ENCODE measurements around the gene SYVN1. TPM values are rescaled to one million over a fixed set of nuclear protein-coding genes. Genes with fewer than 3 reads are reported as not detected.

The SYVN1 gene
- total RNA-seq, 2 donors from 2014 or later: 30.4 to 39.5 TPM

GRCh38 chr11:65110354-65110861 is 23.9 kb downstream of the SYVN1 start:
- Histone ChIP-seq H3K9me3 (ENCODE audit: control insufficient read depth, low read length) (no peaks in the 10 kb centered on the region), H3K27me3 (ENCODE audit: control insufficient read depth, insufficient read depth, low read length, poor library complexity, severe bottlenecking) (no peaks in the 10 kb centered on the region), H3K4me1 (ENCODE audit: control insufficient read depth, insufficient read depth, low read length) (peaks cover 3% of the 10 kb centered on the region), H3K36me3 (ENCODE audit: control insufficient read depth, insufficient read depth, low read length) (peaks cover 23% of the 10 kb centered on the region), H3K27ac (ENCODE audit: low read depth, low read length) (no peak overlapping the region), H3K4me3 (ENCODE audit: low read length) (no peak overlapping the region), H3K9ac (ENCODE audit: extremely low read depth, low read length, poor library complexity, severe bottlenecking) (no peak overlapping the region)
- WGBS, 2 experiments (ENCODE audit: insufficient coverage in 1 of 2, insufficient read length in 1 of 2): 29 to 41% methylated on average over 9 to 18 of the region's 18 CpGs
- peak; percentile 98 for DNase-seq
- Mint-ChIP-seq H3K27ac (no peak overlapping the region), H3K9me3 (no peaks in the 10 kb centered on the region), H3K27me3 (ENCODE audit: insufficient read depth) (no peaks in the 10 kb centered on the region), H3K36me3 (ENCODE audit: low read depth) (peaks cover 8% of the 10 kb centered on the region), H3K4me1 (peaks cover 9% of the 10 kb centered on the region), H3K4me3 (no peak overlapping the region)
- TF ChIP-seq, protein P1, sequence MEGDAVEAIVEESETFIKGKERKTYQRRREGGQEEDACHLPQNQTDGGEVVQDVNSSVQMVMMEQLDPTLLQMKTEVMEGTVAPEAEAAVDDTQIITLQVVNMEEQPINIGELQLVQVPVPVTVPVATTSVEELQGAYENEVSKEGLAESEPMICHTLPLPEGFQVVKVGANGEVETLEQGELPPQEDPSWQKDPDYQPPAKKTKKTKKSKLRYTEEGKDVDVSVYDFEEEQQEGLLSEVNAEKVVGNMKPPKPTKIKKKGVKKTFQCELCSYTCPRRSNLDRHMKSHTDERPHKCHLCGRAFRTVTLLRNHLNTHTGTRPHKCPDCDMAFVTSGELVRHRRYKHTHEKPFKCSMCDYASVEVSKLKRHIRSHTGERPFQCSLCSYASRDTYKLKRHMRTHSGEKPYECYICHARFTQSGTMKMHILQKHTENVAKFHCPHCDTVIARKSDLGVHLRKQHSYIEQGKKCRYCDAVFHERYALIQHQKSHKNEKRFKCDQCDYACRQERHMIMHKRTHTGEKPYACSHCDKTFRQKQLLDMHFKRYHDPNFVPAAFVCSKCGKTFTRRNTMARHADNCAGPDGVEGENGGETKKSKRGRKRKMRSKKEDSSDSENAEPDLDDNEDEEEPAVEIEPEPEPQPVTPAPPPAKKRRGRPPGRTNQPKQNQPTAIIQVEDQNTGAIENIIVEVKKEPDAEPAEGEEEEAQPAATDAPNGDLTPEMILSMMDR (conservative IDR thresholded peaks at IDR 0.05): peak; percentile 95

DNA sequence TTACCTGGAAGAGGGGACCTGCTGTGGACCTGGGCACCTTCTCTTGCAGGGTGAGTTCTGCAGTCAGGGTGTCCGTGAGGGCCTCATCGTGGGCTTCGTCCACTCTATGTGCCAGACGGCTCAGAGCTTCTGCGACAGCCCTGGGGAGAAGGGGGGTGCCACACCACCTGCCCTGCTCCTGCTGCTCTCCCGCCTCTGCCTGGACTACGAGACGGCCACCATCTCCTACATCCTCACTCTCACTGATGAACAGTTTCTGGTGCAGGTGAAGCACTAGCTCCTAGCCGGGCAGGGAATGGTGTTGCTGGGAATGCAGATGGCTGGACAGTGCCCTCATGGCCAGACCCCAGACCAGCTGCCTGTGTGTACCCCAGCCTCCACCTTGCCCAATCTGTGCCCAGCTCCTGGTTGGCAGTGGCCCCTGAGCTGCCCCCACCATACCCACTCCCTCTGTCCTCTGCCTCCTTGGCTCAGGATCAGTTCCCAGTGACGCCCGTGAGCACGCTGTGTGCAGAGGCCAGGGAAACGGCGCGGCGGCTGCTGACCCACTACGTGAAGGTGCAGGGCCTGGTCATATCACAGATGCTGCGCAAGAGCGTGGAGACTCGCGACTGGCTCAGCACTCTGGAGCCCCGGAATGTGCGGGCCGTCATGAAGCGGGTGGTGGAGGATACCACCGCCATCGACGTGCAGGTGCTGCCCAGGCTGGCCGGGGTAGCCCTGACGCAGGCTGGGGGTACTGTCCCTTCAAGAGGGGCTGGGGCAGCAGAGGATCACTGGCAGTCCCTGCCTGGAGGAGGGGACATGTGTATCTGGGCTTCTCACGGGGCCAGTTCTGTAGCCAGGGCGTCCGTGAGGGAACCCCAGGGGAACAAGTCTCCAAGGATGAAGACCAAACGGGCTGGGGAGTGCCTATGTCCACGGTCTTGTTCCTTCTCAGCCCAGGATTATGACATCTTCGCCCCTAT is 24.8 kb downstream of the SYVN1 start:
- TF ChIP-seq, protein P1 (conservative IDR thresholded peaks at IDR 0.05): no peak
- Mint-ChIP-seq H3K27ac (no peak overlapping the region), H3K9me3 (no peaks in the 10 kb centered on the region), H3K4me3 (no peak overlapping the region), H3K27me3 (ENCODE audit: insufficient read depth) (no peaks in the 10 kb centered on the region), H3K36me3 (ENCODE audit: low read depth) (peaks cover 9% of the 10 kb centered on the region), H3K4me1 (peaks cover 11% of the 10 kb centered on the region)
- peak; percentile 41 for DNase-seq
- H3K4me1 ChIP-seq (ENCODE audit: control insufficient read depth, insufficient read depth, low read length): peaks cover 3% of the 10 kb centered on the region
- peaks cover 14% of the 10 kb centered on the region for H3K36me3 ChIP-seq (ENCODE audit: control insufficient read depth, insufficient read depth, low read length)
- no peaks in the 10 kb centered on the region for H3K9me3 ChIP-seq (ENCODE audit: control insufficient read depth, low read length)
- no peaks in the 10 kb centered on the region for H3K27me3 ChIP-seq (ENCODE audit: control insufficient read depth, insufficient read depth, low read length, poor library complexity, severe bottlenecking)
- H3K4me3 ChIP-seq (ENCODE audit: low read length): no peak overlapping the region
- no peak overlapping the region for H3K9ac ChIP-seq (ENCODE audit: extremely low read depth, low read length, poor library complexity, severe bottlenecking)
- no peak overlapping the region for H3K27ac ChIP-seq (ENCODE audit: low read depth, low read length)
- WGBS, 2 experiments (ENCODE audit: insufficient coverage in 1 of 2, insufficient read length in 1 of 2): 90 to 91% methylated on average over 26 to 36 of the region's 36 CpGs

GRCh38 chr11:65108469-65109123 is 25.7 kb downstream of the SYVN1 start:
- WGBS, 2 experiments (ENCODE audit: insufficient coverage in 1 of 2, insufficient read length in 1 of 2): 96 to 98% methylated on average over 34 to 38 of the region's 38 CpGs
- Histone ChIP-seq H3K9ac (ENCODE audit: extremely low read depth, low read length, poor library complexity, severe bottlenecking) (no peak overlapping the region), H3K36me3 (ENCODE audit: control insufficient read depth, insufficient read depth, low read length) (peaks cover 7% of the 10 kb centered on the region), H3K4me1 (ENCODE audit: control insufficient read depth, insufficient read depth, low read length) (peaks cover 3% of the 10 kb centered on the region), H3K27me3 (ENCODE audit: control insufficient read depth, insufficient read depth, low read length, poor library complexity, severe bottlenecking) (no peaks in the 10 kb centered on the region), H3K4me3 (ENCODE audit: low read length) (no peak overlapping the region), H3K9me3 (ENCODE audit: control insufficient read depth, low read length) (no peaks in the 10 kb centered on the region), H3K27ac (ENCODE audit: low read depth, low read length) (no peak overlapping the region)
- TF ChIP-seq, protein P1 (conservative IDR thresholded peaks at IDR 0.05): no peak
- no peak overlapping the region for H3K27ac Mint-ChIP-seq
- no peaks in the 10 kb centered on the region for H3K27me3 Mint-ChIP-seq (ENCODE audit: insufficient read depth)
- H3K4me1 Mint-ChIP-seq: peaks cover 11% of the 10 kb centered on the region
- H3K36me3 Mint-ChIP-seq (ENCODE audit: low read depth): peaks cover 9% of the 10 kb centered on the region
- H3K9me3 Mint-ChIP-seq: no peaks in the 10 kb centered on the region
- no peak overlapping the region for H3K4me3 Mint-ChIP-seq
- peak; percentile 47 for DNase-seq
